Measurements from ENCODE around the gene HOXD13.

The HOXD13 gene

GRCh38 chr2:176075481-176075880 lies 17.0 kb upstream of the HOXD13 start:
- H3K4me1 ChIP-seq = no peaks in the 10 kb centered on the region
- no peak overlapping the region for H3K4me3 ChIP-seq (ENCODE audit: low read depth, low read length)
- H3K36me3 ChIP-seq = no peaks in the 10 kb centered on the region
- DNase-seq = no peak
- no peak for TF ChIP-seq CTCF (IDR thresholded peaks at IDR 0.05; ENCODE audit: low read depth, low read length)
- H3K9me3 ChIP-seq = no peaks in the 10 kb centered on the region
- peaks cover 16% of the 10 kb centered on the region for H3K27me3 ChIP-seq

GRCh38 chr2:176076063-176076462 lies 16.5 kb upstream of the HOXD13 start:
- no peak for DNase-seq
- H3K36me3 ChIP-seq = no peaks in the 10 kb centered on the region
- no peaks in the 10 kb centered on the region for H3K4me1 ChIP-seq
- peaks cover 21% of the 10 kb centered on the region for H3K27me3 ChIP-seq
- H3K4me3 ChIP-seq (ENCODE audit: low read depth, low read length) = no peak overlapping the region
- no peaks in the 10 kb centered on the region; the same call in 1 of the 2 replicates for H3K9me3 ChIP-seq
- no peak for TF ChIP-seq CTCF (IDR thresholded peaks at IDR 0.05; ENCODE audit: low read depth, low read length)

GRCh38 chr2:176076796-176077195 lies 15.7 kb upstream of the HOXD13 start:
- H3K4me3 ChIP-seq (ENCODE audit: low read depth, low read length) = no peak overlapping the region
- peaks cover 29% of the 10 kb centered on the region for H3K27me3 ChIP-seq
- H3K4me1 ChIP-seq = no peaks in the 10 kb centered on the region
- DNase-seq = no peak
- TF ChIP-seq CTCF (IDR thresholded peaks at IDR 0.05; ENCODE audit: low read depth, low read length) = no peak
- H3K9me3 ChIP-seq = no peaks in the 10 kb centered on the region; the same call in 1 of the 2 replicates
- no peaks in the 10 kb centered on the region for H3K36me3 ChIP-seq

GRCh38 chr2:176078541-176079284 lies 13.8 kb upstream of the HOXD13 start:
- Histone ChIP-seq H3K4me3 (ENCODE audit: low read depth, low read length) (peak overlapping the region; percentile 65), H3K9me3 (no peaks in the 10 kb centered on the region; the same call in 1 of the 2 replicates), H3K36me3 (no peaks in the 10 kb centered on the region), H3K4me1 (no peaks in the 10 kb centered on the region), H3K27me3 (peaks cover 48% of the 10 kb centered on the region)
- no peak for DNase-seq
- no peak for TF ChIP-seq CTCF (IDR thresholded peaks at IDR 0.05; ENCODE audit: low read depth, low read length)

- no peaks in the 10 kb centered on the region; the same call in 1 of the 2 replicates for H3K9me3 ChIP-seq
- TF ChIP-seq CTCF (IDR thresholded peaks at IDR 0.05; ENCODE audit: low read depth, low read length) = no peak
- H3K36me3 ChIP-seq = no peaks in the 10 kb centered on the region
- DNase-seq = no peak
- no peaks in the 10 kb centered on the region for H3K4me1 ChIP-seq
- peaks cover 52% of the 10 kb centered on the region for H3K27me3 ChIP-seq
- peak overlapping the region; percentile 65 for H3K4me3 ChIP-seq (ENCODE audit: low read depth, low read length)
Observed at GRCh38 chr2:176079285-176079830, 13.2 kb upstream of the HOXD13 start.

All from BE2C (cell line).